Left cardiac atrium (tissue), 4 donors: ENCODE measurements around the gene CDC34. TPM values are rescaled to one million over a fixed set of nuclear protein-coding genes. Genes with fewer than 3 reads are reported as not detected.
A peak's percentile ranks its signal among the peaks of the same experiment; 100 is the strongest.

ENCODE experiments used
- ATAC-seq, 2 donors: fragments of 200-7000 bp; cut with Tn5 transposase; one replicate each; pipeline ENCODE4 v1.9.1; 2020; ENCODE audit warnings: mild to moderate bottlenecking in 2 of 2, moderate library complexity in 2 of 2
- DNase-seq: peaks from one replicate; pipeline ENCODE4 v3.0.0-alpha.2; 2020
- intact Hi-C, 2 donors: fragments of 100-400 bp; cut with DNase I; formaldehyde crosslinking; loops; one replicate each; pipeline versions ENCODE4 v1.14.1 to v1.15.1; 2022 to 2023
- total RNA-seq, 2 donors: library from RNA; stranded (reverse); fragmentation: NEBNext Ultra II Directional; extraction: Animal tissue kit (Norgen Biotek cat#: 25700); gene quantifications; one replicate each; pipeline ENCODE4 v1.2.1, GENCODE V29; 2021
- donor health status: DM: no; HTN: yes; CAD: no.
- donor health status: DM: no; HTN: yes; CAD: no; lungs with severe emphysema.
- donor health status: DM: yes; HTN: yes; CAD: no.
- donor health status: Dilated cardiomyopathy.

The CDC34 gene
- total RNA-seq, 2 donors from 2014 or later, result 63.9 to 71.0 TPM

- DNase-seq, result no peak
- ATAC-seq, result no peak
- intact Hi-C loops, result no loop called here
Measured at GRCh38 chr19:496112-496665, 35.4 kb upstream of the CDC34 start, which contains the start of gene MADCAM1. Gene MADCAM1 (plus strand): TSS chr19:496486. CDS start chr19:496500, 14 bp downstream.

- intact Hi-C loops, result no loop called here
- ATAC-seq, result no peak
- DNase-seq, result no peak
Measured at GRCh38 chr19:496986-497385, 34.6 kb upstream of the CDC34 start.

GRCh38 chr19:497491-497868, 34.1 kb upstream of the CDC34 start:
- ATAC-seq (no peak), DNase-seq (no peak)
- intact Hi-C loops, result no loop called here

- ATAC-seq (peak in 1 of 2 donors; percentile 7), DNase-seq (peak; percentile 20)
- intact Hi-C loops, result no loop called here
Measured at GRCh38 chr19:497869-498510, 33.6 kb upstream of the CDC34 start.

GRCh38 chr19:498511-498891, 33.1 kb upstream of the CDC34 start:
- no peak for ATAC-seq
- no peak for DNase-seq
- intact Hi-C loops, result no loop called here

- no peak for ATAC-seq
- intact Hi-C loops, result no loop called here
- no peak for DNase-seq
Measured at GRCh38 chr19:498977-499623, 32.5 kb upstream of the CDC34 start.

GRCh38 chr19:501646-502045, 29.9 kb upstream of the CDC34 start:
- DNase-seq, result no peak
- intact Hi-C loops, result no loop called here
- no peak for ATAC-seq

- ATAC-seq (no peak), DNase-seq (no peak)
- intact Hi-C loops, result no loop called here
Measured at GRCh38 chr19:504616-505015, 26.9 kb upstream of the CDC34 start.

- intact Hi-C loops, result no loop called here
- DNase-seq (peak; percentile 99), ATAC-seq (peak; percentile 92 to 93)
Measured at GRCh38 chr19:506404-507285, 24.9 kb upstream of the CDC34 start.

- DNase-seq (peak; percentile 82), ATAC-seq (peak; percentile 92 to 94)
- intact Hi-C loops, result no loop called here
Measured at GRCh38 chr19:507286-508203, 24.0 kb upstream of the CDC34 start, which contains the start of gene TPGS1. Gene TPGS1 (plus strand): TSS chr19:507497. CDS start chr19:507507, 10 bp downstream.

GRCh38 chr19:508204-509150, 23.1 kb upstream of the CDC34 start:
- ATAC-seq (no peak), DNase-seq (no peak)

GRCh38 chr19:510606-511100, 20.9 kb upstream of the CDC34 start:
- DNase-seq, result peak; percentile 84
- peak; percentile 0 to 2 for ATAC-seq
- intact Hi-C loops, result no loop called here

More at GRCh38 chr19:508204-509150, 23.1 kb upstream of the CDC34 start:
- intact Hi-C loops, result no loop called here

- ATAC-seq (no peak), DNase-seq (peak; percentile 72)
- intact Hi-C loops, result no loop called here
Measured at GRCh38 chr19:511101-511851, 20.3 kb upstream of the CDC34 start.

GRCh38 chr19:512547-513365, 18.8 kb upstream of the CDC34 start:
- no peak for DNase-seq
- intact Hi-C loops, result no loop called here
- ATAC-seq, result no peak

GRCh38 chr19:513368-514165, 18.0 kb upstream of the CDC34 start:
- DNase-seq, result no peak

More at GRCh38 chr19:513368-514165, 18.0 kb upstream of the CDC34 start:
- ATAC-seq, result no peak
- intact Hi-C loops, result no loop called here
